Measurements from ENCODE around the gene COL6A2. TPM values are rescaled to one million over a fixed set of nuclear protein-coding genes. Genes with fewer than 3 reads are reported as not detected.
A peak's percentile ranks its signal among the peaks of the same experiment; 100 is the strongest.

Gene COL6A2
- total RNA-seq, 1 donor from 2014 or later: 157 TPM

DNA sequence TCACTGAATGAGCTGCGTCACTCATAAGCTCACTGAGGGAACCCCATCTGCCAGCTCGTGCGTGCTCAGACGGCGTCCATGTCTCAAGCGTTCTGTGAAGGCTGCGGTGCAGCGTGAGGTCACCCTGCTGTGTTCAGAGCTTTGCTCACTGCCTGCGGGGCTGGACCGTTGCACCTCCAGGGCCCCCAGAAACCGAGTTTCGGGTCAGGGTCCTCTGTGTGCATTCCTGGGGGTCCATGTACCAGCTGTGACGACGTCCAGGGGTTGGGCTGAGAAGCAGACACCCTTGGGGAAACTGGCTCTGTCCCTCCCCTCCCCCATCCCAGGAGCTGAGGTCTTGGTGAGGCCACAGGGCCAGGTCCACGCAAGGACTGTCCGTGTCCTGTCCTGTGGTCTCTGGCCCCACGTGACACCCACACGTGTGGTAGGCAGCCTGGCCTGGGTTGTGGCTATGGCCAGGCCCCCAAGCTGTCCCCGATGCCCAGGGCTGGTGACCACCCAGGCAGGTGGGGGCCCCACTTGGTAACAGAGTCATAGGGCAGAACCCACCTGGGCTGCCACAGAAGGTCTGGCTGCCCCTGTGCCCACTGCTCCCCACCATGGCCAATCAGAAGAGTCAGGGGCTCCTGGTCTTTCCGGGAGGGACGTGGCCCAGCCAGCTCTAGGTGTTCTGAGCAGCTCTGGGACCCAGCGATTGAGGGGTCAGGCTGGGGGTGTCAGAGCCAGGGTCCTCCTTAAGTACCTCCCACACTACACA, 33.1 kb downstream of the COL6A2 start:
- Histone ChIP-seq H3K27ac (replicated peaks) (peak overlapping the region; percentile 33), H3K27me3 (ENCODE audit: low read depth) (no peaks in the 10 kb centered on the region), H3K36me3 (peaks cover 15% of the 10 kb centered on the region), H3K4me1 (peaks cover 23% of the 10 kb centered on the region), H3K4me3 (no peak overlapping the region), H3K9me3 (replicated peaks) (no peaks in the 10 kb centered on the region)
- intact Hi-C loops (cut with micrococcal nuclease): no loop called here
- TF ChIP-seq CTCF (IDR thresholded peaks at IDR 0.05; ENCODE audit: borderline replicate concordance): no peak
- DNase-seq: peak; percentile 19

DNA sequence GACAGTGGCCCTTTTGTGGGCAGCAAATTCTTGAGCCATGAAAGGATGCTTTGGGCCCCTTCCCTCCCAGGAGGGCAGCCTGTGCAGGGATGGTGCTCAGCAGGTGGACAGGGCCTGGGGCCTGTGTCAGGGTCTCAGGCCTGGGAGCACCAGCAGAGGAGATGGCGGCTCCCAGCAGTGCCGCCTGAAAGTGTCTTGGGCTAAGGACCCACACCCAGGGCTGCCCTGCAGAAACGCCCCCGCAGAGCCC, 33.6 kb downstream of the COL6A2 start:
- peaks cover 28% of the 10 kb centered on the region for H3K4me1 ChIP-seq
- no peak for TF ChIP-seq CTCF (IDR thresholded peaks at IDR 0.05; ENCODE audit: borderline replicate concordance)
- no peak overlapping the region for H3K4me3 ChIP-seq
- H3K27me3 ChIP-seq (ENCODE audit: low read depth): no peaks in the 10 kb centered on the region
- no peaks in the 10 kb centered on the region for H3K9me3 ChIP-seq (replicated peaks)
- intact Hi-C loops (cut with micrococcal nuclease): no loop called here
- peaks cover 10% of the 10 kb centered on the region for H3K36me3 ChIP-seq
- H3K27ac ChIP-seq (replicated peaks): no peak overlapping the region
- no peak for DNase-seq

GRCh38 chr21:46131838-46132651, 34.1 kb downstream of the COL6A2 start:
- Histone ChIP-seq H3K9me3 (replicated peaks) (no peaks in the 10 kb centered on the region), H3K4me3 (no peak overlapping the region), H3K4me1 (peaks cover 31% of the 10 kb centered on the region), H3K27me3 (ENCODE audit: low read depth) (no peaks in the 10 kb centered on the region), H3K27ac (replicated peaks) (no peak overlapping the region), H3K36me3 (peaks cover 4% of the 10 kb centered on the region)
- TF ChIP-seq CTCF (IDR thresholded peaks at IDR 0.05; ENCODE audit: borderline replicate concordance): no peak
- no peak for DNase-seq
- intact Hi-C loops (cut with micrococcal nuclease): no loop called here

GRCh38 chr21:46135782-46136395, 38.0 kb downstream of the COL6A2 start:
- Histone ChIP-seq H3K4me1 (peaks cover 9% of the 10 kb centered on the region), H3K4me3 (no peak overlapping the region), H3K27me3 (ENCODE audit: low read depth) (no peaks in the 10 kb centered on the region), H3K27ac (replicated peaks) (no peak overlapping the region), H3K36me3 (no peaks in the 10 kb centered on the region), H3K9me3 (replicated peaks) (no peaks in the 10 kb centered on the region)
- intact Hi-C loops (cut with micrococcal nuclease): no loop called here
- DNase-seq: no peak
- TF ChIP-seq CTCF (IDR thresholded peaks at IDR 0.05; ENCODE audit: borderline replicate concordance): no peak

GRCh38 chr21:46136739-46137349, 38.9 kb downstream of the COL6A2 start:
- no peaks in the 10 kb centered on the region for H3K36me3 ChIP-seq
- no peaks in the 10 kb centered on the region for H3K9me3 ChIP-seq (replicated peaks)
- no peak overlapping the region for H3K4me3 ChIP-seq
- no peak overlapping the region for H3K27ac ChIP-seq (replicated peaks)
- DNase-seq: no peak
- no peaks in the 10 kb centered on the region for H3K27me3 ChIP-seq (ENCODE audit: low read depth)
- intact Hi-C loops (cut with micrococcal nuclease): no loop called here
- no peak for TF ChIP-seq CTCF (IDR thresholded peaks at IDR 0.05; ENCODE audit: borderline replicate concordance)
- peaks cover 9% of the 10 kb centered on the region for H3K4me1 ChIP-seq
